Fibroblast of peridontal ligament (primary cell): Measurements from ENCODE around the gene GRM5.
"Not testable (repeated sequence)": the region's sequence is repeated elsewhere in the genome, so short reads cannot be mapped to it uniquely, and the experiment has no call there.

Source experiments
- DNase-seq: peaks from one replicate; pipeline ENCODE4 v3.0.0-alpha.2; 2010; ENCODE audit errors: extremely low read depth

The GRM5 gene

GRCh38 chr11:89065651-89066201 is at the start of gene GRM5:
TSS of gene GRM5 (minus strand) at chr11:89065982. CDS start at chr11:89047872, 18,110 bp downstream.
- not testable (repeated sequence) for DNase-seq

GRCh38 chr11:89097956-89098355 is 32.2 kb upstream of the GRM5 start:
- DNase-seq = peak; percentile 25

- DNase-seq = not testable (repeated sequence)
Measured at GRCh38 chr11:89093806-89094205, 28.0 kb upstream of the GRM5 start.

GRCh38 chr11:89084951-89085350 is 19.2 kb upstream of the GRM5 start:
- not testable (repeated sequence) for DNase-seq

- DNase-seq = not testable (repeated sequence)
Measured at GRCh38 chr11:89070911-89071310, 5.1 kb upstream of the GRM5 start.

GRCh38 chr11:89067264-89067663 is 1.5 kb upstream of the GRM5 start:
- DNase-seq = no peak

GRCh38 chr11:89065066-89065465 is 716 bp downstream of the GRM5 start:
- no peak for DNase-seq

GRCh38 chr11:89063481-89063951 is 2.3 kb downstream of the GRM5 start:
- DNase-seq = not testable (repeated sequence)

- DNase-seq = not testable (repeated sequence)
Measured at GRCh38 chr11:89062771-89063298, 2.9 kb downstream of the GRM5 start.

- DNase-seq = peak; percentile 6
Measured at GRCh38 chr11:89061839-89062238, 3.9 kb downstream of the GRM5 start.

- not testable (repeated sequence) for DNase-seq
Measured at GRCh38 chr11:89057406-89057805, 8.4 kb downstream of the GRM5 start.

- DNase-seq = no peak
Measured at GRCh38 chr11:89052220-89052619, 13.6 kb downstream of the GRM5 start.

GRCh38 chr11:89047159-89047558 is 18.6 kb downstream of the GRM5 start:
- not testable (repeated sequence) for DNase-seq

- not testable (repeated sequence) for DNase-seq
Measured at GRCh38 chr11:89043861-89044588, 21.8 kb downstream of the GRM5 start.

- not testable (repeated sequence) for DNase-seq
Measured at GRCh38 chr11:89029671-89030070, 36.1 kb downstream of the GRM5 start.

GRCh38 chr11:89021339-89021738 is 44.4 kb downstream of the GRM5 start:
- DNase-seq = no peak

- DNase-seq = not testable (repeated sequence)
Measured at GRCh38 chr11:89019827-89020547, 45.8 kb downstream of the GRM5 start.

GRCh38 chr11:89016214-89016613 is 49.6 kb downstream of the GRM5 start:
- DNase-seq = no peak

- DNase-seq = no peak
Measured at GRCh38 chr11:89015614-89016013, 50.2 kb downstream of the GRM5 start.

GRCh38 chr11:89000852-89001251 is 64.9 kb downstream of the GRM5 start:
- DNase-seq = not testable (repeated sequence)

GRCh38 chr11:88979641-88980040 is 86.1 kb downstream of the GRM5 start:
- DNase-seq = peak; percentile 2

- DNase-seq = not testable (repeated sequence)
Measured at GRCh38 chr11:88978992-88979391, 86.8 kb downstream of the GRM5 start.
